Cardiac muscle cell (in vitro differentiated cells and primary cell): Measurements from ENCODE around the gene ANKRD7. TPM values are rescaled to one million over a fixed set of nuclear protein-coding genes. Genes with fewer than 3 reads are reported as not detected.

Experiments used
- DNase-seq, 2 donors: peaks; one replicate each; pipeline versions ENCODE4 v3.0.0 to v3.0.0-alpha.2; 2010 to 2017; ENCODE audit warnings: low read depth in 1 of 2, low spot score in 1 of 2
- H3K27ac ChIP-seq: fragments of 200-600 bp; sonication (generic); 2 replicates; pipeline ENCODE4 v1.5.1; 2016
- H3K27me3 ChIP-seq: fragments of 200-600 bp; sonication (generic); 2 replicates; pipeline ENCODE4 v1.6.0; 2016; ENCODE audit warnings: control low read depth
- H3K36me3 ChIP-seq: fragments of 200-600 bp; sonication (generic); 2 replicates; pipeline ENCODE4 v1.5.1; 2016; ENCODE audit warnings: control low read depth
- H3K4me1 ChIP-seq: fragments of 200-600 bp; sonication (generic); 2 replicates; pipeline ENCODE4 v1.8.1; 2017; ENCODE audit warnings: low read depth, mild to moderate bottlenecking, mixed run types
- H3K4me3 ChIP-seq: fragments of 200-600 bp; sonication (generic); 2 replicates; pipeline ENCODE4 v1.5.1; 2016; ENCODE audit warnings: mild to moderate bottlenecking
- H3K9me3 ChIP-seq: fragments of 200-600 bp; sonication (generic); 2 replicates; pipeline ENCODE4 v1.5.1; 2017; ENCODE audit warnings: low read depth, mild to moderate bottlenecking, control low read depth
- polyA plus RNA-seq: library from polyadenylated mRNA; unstranded; fragments of >200 nt; fragmentation: Nextera tagmentation; extraction: Ambion mirVana; gene quantifications from 2 replicates; pipeline ENCODE4 v1.2.1, GENCODE V29; 2016
- total RNA-seq: library from RNA; depleted of rRNA; stranded (reverse); fragments of >200 nt; gene quantifications from 2 replicates; pipeline ENCODE4 v1.2.3, GENCODE V29; 2016
- TF ChIP-seq, protein P1 (sequence below): IDR thresholded peaks from 2 replicates; pipeline ENCODE4 v1.5.1; 2012; ENCODE audit warnings: low read depth, mild to moderate bottlenecking, low read length

ANKRD7 gene
- total and polyA plus RNA-seq, 2 experiments from 2014 or later: 0.80 TPM; not detected in 1

DNA sequence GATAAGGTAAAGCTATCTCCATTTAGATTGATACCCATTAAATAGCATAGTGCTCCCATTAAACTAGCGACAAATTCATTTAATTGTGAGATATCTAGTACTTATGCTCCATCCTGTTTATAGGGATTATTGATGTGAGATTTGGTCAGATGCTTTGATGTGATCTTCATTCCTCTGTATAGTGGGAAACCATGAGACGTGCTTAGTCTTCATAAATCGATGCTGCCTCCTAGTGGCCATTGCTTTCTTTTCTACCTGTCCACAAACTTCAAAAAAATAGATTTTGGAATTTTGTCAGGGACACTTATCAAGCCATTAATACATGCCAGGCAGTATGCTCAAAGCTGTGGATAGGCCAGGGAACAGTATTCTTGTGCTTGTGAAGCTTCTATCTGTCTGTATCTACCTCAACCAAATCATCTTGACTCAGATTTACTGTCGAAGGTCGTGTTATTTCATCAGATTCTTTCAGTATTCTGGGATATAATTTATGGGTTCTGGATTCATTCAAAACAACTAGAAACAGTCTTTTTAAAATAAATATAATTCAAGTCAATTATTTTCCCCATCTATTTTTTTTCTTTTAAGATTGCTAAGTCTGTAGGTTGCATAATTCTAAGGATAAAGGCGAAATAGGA, 28.5 kb upstream of the ANKRD7 start:
- H3K4me1 ChIP-seq: peaks cover 5% of the 10 kb centered on the region
- TF ChIP-seq, protein P1, sequence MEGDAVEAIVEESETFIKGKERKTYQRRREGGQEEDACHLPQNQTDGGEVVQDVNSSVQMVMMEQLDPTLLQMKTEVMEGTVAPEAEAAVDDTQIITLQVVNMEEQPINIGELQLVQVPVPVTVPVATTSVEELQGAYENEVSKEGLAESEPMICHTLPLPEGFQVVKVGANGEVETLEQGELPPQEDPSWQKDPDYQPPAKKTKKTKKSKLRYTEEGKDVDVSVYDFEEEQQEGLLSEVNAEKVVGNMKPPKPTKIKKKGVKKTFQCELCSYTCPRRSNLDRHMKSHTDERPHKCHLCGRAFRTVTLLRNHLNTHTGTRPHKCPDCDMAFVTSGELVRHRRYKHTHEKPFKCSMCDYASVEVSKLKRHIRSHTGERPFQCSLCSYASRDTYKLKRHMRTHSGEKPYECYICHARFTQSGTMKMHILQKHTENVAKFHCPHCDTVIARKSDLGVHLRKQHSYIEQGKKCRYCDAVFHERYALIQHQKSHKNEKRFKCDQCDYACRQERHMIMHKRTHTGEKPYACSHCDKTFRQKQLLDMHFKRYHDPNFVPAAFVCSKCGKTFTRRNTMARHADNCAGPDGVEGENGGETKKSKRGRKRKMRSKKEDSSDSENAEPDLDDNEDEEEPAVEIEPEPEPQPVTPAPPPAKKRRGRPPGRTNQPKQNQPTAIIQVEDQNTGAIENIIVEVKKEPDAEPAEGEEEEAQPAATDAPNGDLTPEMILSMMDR: peak; percentile 75
- H3K36me3 ChIP-seq: peaks cover 25% of the 10 kb centered on the region
- H3K4me3 ChIP-seq: no peak overlapping the region
- DNase-seq: peak; percentile 74 to 80
- no peaks in the 10 kb centered on the region for H3K27me3 ChIP-seq
- H3K27ac ChIP-seq: no peak overlapping the region
- no peaks in the 10 kb centered on the region for H3K9me3 ChIP-seq

DNA sequence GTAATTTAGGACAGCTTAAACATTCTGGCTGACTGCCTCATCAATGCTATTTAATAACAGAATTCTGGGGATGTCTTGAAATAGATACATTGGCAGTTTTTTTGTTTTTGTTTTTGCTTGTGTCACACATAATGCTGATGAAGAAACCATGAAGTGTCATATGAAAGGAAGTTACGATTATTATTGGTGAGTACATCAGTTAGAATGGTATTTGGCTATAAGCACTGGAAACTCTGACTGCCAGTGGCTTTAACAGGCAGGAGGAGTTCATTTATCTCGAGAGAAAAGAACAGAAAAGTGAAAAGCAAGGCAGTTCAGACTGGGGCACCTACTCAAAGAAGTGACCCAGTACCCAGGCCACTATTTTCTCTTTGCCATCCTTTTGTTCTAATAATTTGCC, 22.4 kb upstream of the ANKRD7 start:
- no peak for DNase-seq
- Histone ChIP-seq H3K27ac (no peak overlapping the region), H3K36me3 (no peaks in the 10 kb centered on the region), H3K4me3 (no peak overlapping the region), H3K9me3 (no peaks in the 10 kb centered on the region), H3K4me1 (peaks cover 5% of the 10 kb centered on the region), H3K27me3 (no peaks in the 10 kb centered on the region)
- TF ChIP-seq, protein P1: no peak

DNA sequence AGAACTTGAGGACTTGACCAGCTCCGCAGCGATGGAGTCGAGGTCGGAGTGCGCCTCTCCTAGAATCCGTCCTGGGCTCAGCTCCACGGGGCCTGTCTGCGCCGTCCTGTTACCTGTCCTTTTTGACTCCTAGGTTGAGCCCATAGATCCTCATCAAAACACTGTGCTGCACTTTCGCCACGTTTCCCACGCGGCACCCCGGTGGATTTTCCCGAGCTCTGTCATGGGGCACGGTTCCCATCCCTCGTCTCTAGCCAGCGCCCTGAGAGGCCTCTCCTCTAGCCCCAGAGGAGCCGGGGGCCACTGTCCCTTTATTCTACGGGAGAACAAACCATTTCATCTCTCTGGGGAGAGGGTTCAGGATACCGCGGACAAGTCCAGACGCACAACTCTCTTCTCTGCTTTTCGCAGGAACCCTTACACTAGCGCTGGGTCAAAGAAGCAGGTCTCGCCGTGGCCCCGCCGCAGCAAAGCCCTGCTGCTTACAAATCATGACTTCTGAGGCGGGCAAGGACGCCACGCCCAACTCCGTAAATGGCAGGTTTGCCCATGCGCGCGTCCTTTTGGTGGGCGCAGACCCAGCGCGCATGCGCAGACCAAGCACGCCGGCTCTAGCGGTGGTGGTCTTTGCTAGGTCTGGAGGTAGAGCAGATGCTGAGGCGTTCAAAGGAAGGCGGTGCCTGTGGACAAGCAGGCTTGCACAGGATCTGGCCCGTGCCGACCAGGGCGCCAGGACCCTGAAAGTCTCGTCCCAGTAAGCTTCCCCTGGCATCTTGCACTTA, 10.3 kb upstream of the ANKRD7 start:
- H3K4me1 ChIP-seq: no peaks in the 10 kb centered on the region
- TF ChIP-seq, protein P1: no peak
- peak in 1 of 2 donors; percentile 90 for DNase-seq
- H3K9me3 ChIP-seq: no peaks in the 10 kb centered on the region
- no peak overlapping the region for H3K27ac ChIP-seq
- H3K4me3 ChIP-seq: no peak overlapping the region
- H3K27me3 ChIP-seq: no peaks in the 10 kb centered on the region
- H3K36me3 ChIP-seq: no peaks in the 10 kb centered on the region

DNA sequence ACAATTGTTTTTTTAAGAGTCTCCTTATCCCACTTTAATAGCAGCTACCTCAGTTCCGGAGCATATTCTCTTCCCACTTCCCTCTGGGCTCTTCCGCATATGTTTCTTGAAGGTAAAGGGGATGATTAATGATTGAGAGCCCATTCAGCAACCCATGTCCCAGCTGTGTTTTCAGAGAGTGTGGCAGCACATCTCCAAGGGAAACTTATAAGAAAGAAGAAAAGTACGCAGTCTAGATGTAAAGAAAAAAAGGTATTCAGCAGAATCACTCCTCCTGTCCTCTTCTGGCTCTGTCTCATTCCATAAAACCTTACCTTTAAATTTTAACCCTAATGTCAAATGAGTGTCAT, 9.7 kb upstream of the ANKRD7 start:
- Histone ChIP-seq H3K36me3 (no peaks in the 10 kb centered on the region), H3K27ac (no peak overlapping the region), H3K4me3 (no peak overlapping the region), H3K4me1 (no peaks in the 10 kb centered on the region), H3K27me3 (no peaks in the 10 kb centered on the region), H3K9me3 (no peaks in the 10 kb centered on the region)
- TF ChIP-seq, protein P1: no peak
- no peak for DNase-seq

DNA sequence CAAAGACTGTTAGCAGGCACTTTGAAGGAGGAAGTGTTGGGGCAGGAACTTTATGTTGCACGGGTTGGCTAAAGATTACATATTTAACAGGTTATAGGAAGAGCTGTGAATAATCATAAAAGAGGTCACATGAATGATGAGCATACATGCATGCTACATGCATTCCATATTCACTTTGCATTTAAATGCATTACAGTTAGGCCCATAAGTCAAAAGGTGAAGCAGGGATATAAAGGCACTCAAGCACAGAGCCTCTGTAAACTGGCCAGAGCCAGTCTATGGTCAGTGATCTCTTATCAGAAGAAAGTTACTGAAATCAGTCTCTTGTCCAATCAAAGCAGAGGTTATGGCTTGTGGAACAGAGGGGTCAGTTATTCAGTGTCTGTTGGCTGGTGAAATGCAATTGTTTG, 7.3 kb upstream of the ANKRD7 start:
- Histone ChIP-seq H3K4me3 (no peak overlapping the region), H3K9me3 (no peaks in the 10 kb centered on the region), H3K36me3 (no peaks in the 10 kb centered on the region), H3K27ac (no peak overlapping the region), H3K27me3 (no peaks in the 10 kb centered on the region), H3K4me1 (no peaks in the 10 kb centered on the region)
- TF ChIP-seq, protein P1: no peak
- DNase-seq: no peak
